GM10266 (cell line): Measurements from ENCODE around the gene COBL.
"Not testable (repeated sequence)": the region's sequence is repeated elsewhere in the genome, so short reads cannot be mapped to it uniquely, and the experiment has no call there.

ENCODE experiments used
- DNase-seq: peaks from one replicate; pipeline ENCODE4 v3.0.0; 2012; ENCODE audit errors: extremely low spot score
- CTCF ChIP-seq: IDR thresholded peaks from 2 replicates; pipeline ENCODE4 v1.5.1; 2012; ENCODE audit warnings: mild to moderate bottlenecking, low read depth; ENCODE audit not compliant: control insufficient read depth, insufficient read depth; ENCODE audit errors: missing control alignments

Gene COBL

GRCh38 chr7:51219261-51219988, 97.2 kb downstream of the COBL start:
- no peak for TF ChIP-seq CTCF
- DNase-seq = no peak

GRCh38 chr7:51217804-51218203, 98.8 kb downstream of the COBL start:
- no peak for TF ChIP-seq CTCF
- no peak for DNase-seq

- no peak for TF ChIP-seq CTCF
Measured at GRCh38 chr7:51214098-51214497, 102.5 kb downstream of the COBL start.

GRCh38 chr7:51213618-51214017, 103.0 kb downstream of the COBL start:
- DNase-seq = no peak
- no peak for TF ChIP-seq CTCF

More at GRCh38 chr7:51214098-51214497, 102.5 kb downstream of the COBL start:
- no peak for DNase-seq

- TF ChIP-seq CTCF = no peak
- DNase-seq = no peak
Measured at GRCh38 chr7:51210766-51211165, 105.8 kb downstream of the COBL start.

- no peak for TF ChIP-seq CTCF
Measured at GRCh38 chr7:51209426-51209825, 107.2 kb downstream of the COBL start.

GRCh38 chr7:51208125-51208524, 108.5 kb downstream of the COBL start:
- not testable (repeated sequence) for DNase-seq

More at GRCh38 chr7:51209426-51209825, 107.2 kb downstream of the COBL start:
- no peak for DNase-seq

- TF ChIP-seq CTCF = no peak
- DNase-seq = no peak
Measured at GRCh38 chr7:51198654-51199053, 118.0 kb downstream of the COBL start.
